ENCODE results near the gene SUOX. TPM values are rescaled to one million over a fixed set of nuclear protein-coding genes. Genes with fewer than 3 reads are reported as not detected.

The SUOX gene
- total and polyA plus RNA-seq, 4 donors: 17.3 to 39.3 (median 33.0) TPM

DNA sequence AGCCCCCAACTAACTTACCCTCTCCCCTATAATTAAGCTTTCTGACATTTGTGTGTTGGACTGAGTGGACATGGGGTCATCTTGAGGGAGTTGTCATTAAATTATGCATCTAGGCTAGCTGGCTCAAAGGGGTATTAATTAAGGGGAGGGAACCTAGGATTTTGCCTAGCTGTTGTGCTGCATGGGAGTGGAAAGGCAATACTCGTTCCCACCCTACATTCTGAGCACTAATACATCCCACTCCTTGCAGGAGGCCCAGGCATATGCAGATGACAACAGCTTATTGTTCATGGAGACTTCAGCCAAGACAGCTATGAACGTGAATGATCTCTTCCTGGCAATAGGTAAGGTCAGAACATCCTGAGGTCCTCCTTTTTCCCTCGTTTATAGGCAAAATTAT, 6.0 kb upstream of the SUOX start:
- peaks cover 0 to 10% (median 8%) of the 10 kb centered on the region in 4 donors for H3K4me1 ChIP-seq (ENCODE audit: control insufficient read depth in 4 of 4, insufficient read depth in 4 of 4, low read length in 3 of 4)

DNA sequence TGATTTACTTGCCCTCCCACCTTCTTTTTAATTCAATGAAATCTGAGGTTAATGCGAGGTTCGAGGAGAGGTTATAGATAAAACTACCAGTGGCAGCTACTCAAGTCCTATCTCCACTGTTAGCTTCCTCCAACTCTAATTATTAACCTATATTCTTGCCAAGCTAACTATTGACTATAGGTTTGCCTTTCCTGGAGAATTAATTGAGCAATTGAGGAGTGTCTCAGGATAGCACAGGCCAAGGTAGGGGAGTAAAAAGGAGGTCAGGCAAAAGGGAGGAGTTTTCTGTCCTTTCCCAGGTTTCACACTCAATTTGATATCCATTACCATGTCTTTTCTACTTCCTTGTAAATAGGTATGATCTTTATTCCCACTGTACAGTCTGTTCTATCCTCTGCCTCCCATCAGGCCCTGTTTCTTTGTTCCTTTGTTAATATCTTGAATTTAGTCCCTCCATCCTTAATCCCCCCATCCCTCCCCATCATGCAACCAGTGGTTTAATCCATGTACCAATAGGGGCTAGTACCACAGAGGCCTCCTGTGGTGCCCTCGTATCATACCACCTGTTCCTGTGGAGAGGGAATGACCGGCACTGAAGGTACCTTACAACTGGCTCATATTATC, 3.7 kb upstream of the SUOX start:
- Histone ChIP-seq H3K27me3 (ENCODE audit: control insufficient read depth in 4 of 4, insufficient read depth in 4 of 4, low read length in 3 of 4) (no peaks in the 10 kb centered on the region), H3K9ac (ENCODE audit: low read depth in 1 of 2, low read length in 2 of 2) (no peak overlapping the region), H3K27ac (ENCODE audit: low read depth in 1 of 2, low read length in 2 of 2) (no peak overlapping the region), H3K4me3 (ENCODE audit: low read depth in 1 of 3, low read length in 3 of 3) (no peak overlapping the region), H3K36me3 (ENCODE audit: control insufficient read depth in 4 of 4, insufficient read depth in 3 of 4, low read depth in 1 of 4, low read length in 3 of 4) (peaks cover 16 to 46% (median 40%) of the 10 kb centered on the region in 4 donors), H3K9me3 (ENCODE audit: control insufficient read depth in 4 of 4, low read length in 3 of 4) (no peaks in the 10 kb centered on the region), H3K4me1 (ENCODE audit: control insufficient read depth in 4 of 4, insufficient read depth in 4 of 4, low read length in 3 of 4) (peaks cover under 1 to 23% (median 18%) of the 10 kb centered on the region in 4 donors)
- no peak for DNase-seq (ENCODE audit: low spot score)
- no peak for TF ChIP-seq YY1 (IDR thresholded peaks at IDR 0.05)
- no peak for TF ChIP-seq SP1 (IDR thresholded peaks at IDR 0.05)
- TF ChIP-seq NR2F2 (IDR thresholded peaks at IDR 0.05): no peak
- no peak for TF ChIP-seq JUND (IDR thresholded peaks at IDR 0.05)
- no peak for TF ChIP-seq TAF1 (conservative IDR thresholded peaks at IDR 0.05)
- TF ChIP-seq HNF4G (IDR thresholded peaks at IDR 0.05): no peak
- TF ChIP-seq, protein P1, sequence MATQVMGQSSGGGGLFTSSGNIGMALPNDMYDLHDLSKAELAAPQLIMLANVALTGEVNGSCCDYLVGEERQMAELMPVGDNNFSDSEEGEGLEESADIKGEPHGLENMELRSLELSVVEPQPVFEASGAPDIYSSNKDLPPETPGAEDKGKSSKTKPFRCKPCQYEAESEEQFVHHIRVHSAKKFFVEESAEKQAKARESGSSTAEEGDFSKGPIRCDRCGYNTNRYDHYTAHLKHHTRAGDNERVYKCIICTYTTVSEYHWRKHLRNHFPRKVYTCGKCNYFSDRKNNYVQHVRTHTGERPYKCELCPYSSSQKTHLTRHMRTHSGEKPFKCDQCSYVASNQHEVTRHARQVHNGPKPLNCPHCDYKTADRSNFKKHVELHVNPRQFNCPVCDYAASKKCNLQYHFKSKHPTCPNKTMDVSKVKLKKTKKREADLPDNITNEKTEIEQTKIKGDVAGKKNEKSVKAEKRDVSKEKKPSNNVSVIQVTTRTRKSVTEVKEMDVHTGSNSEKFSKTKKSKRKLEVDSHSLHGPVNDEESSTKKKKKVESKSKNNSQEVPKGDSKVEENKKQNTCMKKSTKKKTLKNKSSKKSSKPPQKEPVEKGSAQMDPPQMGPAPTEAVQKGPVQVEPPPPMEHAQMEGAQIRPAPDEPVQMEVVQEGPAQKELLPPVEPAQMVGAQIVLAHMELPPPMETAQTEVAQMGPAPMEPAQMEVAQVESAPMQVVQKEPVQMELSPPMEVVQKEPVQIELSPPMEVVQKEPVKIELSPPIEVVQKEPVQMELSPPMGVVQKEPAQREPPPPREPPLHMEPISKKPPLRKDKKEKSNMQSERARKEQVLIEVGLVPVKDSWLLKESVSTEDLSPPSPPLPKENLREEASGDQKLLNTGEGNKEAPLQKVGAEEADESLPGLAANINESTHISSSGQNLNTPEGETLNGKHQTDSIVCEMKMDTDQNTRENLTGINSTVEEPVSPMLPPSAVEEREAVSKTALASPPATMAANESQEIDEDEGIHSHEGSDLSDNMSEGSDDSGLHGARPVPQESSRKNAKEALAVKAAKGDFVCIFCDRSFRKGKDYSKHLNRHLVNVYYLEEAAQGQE (IDR thresholded peaks at IDR 0.05): no peak
- TF ChIP-seq GABPA (IDR thresholded peaks at IDR 0.05 in 1 of 2, conservative IDR thresholded peaks at IDR 0.05 in 1 of 2): no peak
- TF ChIP-seq FOXA1 (IDR thresholded peaks at IDR 0.05): no peak
- 78% methylated on average over 4 of the region's 4 CpGs for WGBS

More for the DNA sequence above, 6.0 kb upstream of the SUOX start:
- no peak overlapping the region for H3K27ac ChIP-seq (ENCODE audit: low read depth in 1 of 2, low read length in 2 of 2)
- no peak overlapping the region for H3K9ac ChIP-seq (ENCODE audit: low read depth in 1 of 2, low read length in 2 of 2)
- no peak overlapping the region for H3K4me3 ChIP-seq (ENCODE audit: low read depth in 1 of 3, low read length in 3 of 3)
- peaks cover 20 to 57% (median 45%) of the 10 kb centered on the region in 4 donors for H3K36me3 ChIP-seq (ENCODE audit: control insufficient read depth in 4 of 4, insufficient read depth in 3 of 4, low read depth in 1 of 4, low read length in 3 of 4)
- TF ChIP-seq FOXA1 (IDR thresholded peaks at IDR 0.05): no peak
- H3K27me3 ChIP-seq (ENCODE audit: control insufficient read depth in 4 of 4, insufficient read depth in 4 of 4, low read length in 3 of 4): no peaks in the 10 kb centered on the region
- WGBS: 95% methylated on average over 3 of the region's 3 CpGs
- no peaks in the 10 kb centered on the region for H3K9me3 ChIP-seq (ENCODE audit: control insufficient read depth in 4 of 4, low read length in 3 of 4)
- no peak for DNase-seq (ENCODE audit: low spot score)

- Histone ChIP-seq H3K9ac (ENCODE audit: low read depth in 1 of 2, low read length in 2 of 2) (no peak overlapping the region), H3K27ac (ENCODE audit: low read depth in 1 of 2, low read length in 2 of 2) (peak overlapping the region in 1 of 2 donors; percentile 36), H3K27me3 (ENCODE audit: control insufficient read depth in 4 of 4, insufficient read depth in 4 of 4, low read length in 3 of 4) (no peaks in the 10 kb centered on the region), H3K9me3 (ENCODE audit: control insufficient read depth in 4 of 4, low read length in 3 of 4) (no peaks in the 10 kb centered on the region), H3K4me3 (ENCODE audit: low read depth in 1 of 3, low read length in 3 of 3) (no peak overlapping the region), H3K36me3 (ENCODE audit: control insufficient read depth in 4 of 4, insufficient read depth in 3 of 4, low read depth in 1 of 4, low read length in 3 of 4) (peaks cover 14 to 36% (median 31%) of the 10 kb centered on the region in 4 donors), H3K4me1 (ENCODE audit: control insufficient read depth in 4 of 4, insufficient read depth in 4 of 4, low read length in 3 of 4) (peaks cover 4 to 35% (median 24%) of the 10 kb centered on the region in 4 donors)
- 51% methylated on average over 8 of the region's 8 CpGs for WGBS
- DNase-seq (ENCODE audit: low spot score): no peak
- TF ChIP-seq, protein P2, sequence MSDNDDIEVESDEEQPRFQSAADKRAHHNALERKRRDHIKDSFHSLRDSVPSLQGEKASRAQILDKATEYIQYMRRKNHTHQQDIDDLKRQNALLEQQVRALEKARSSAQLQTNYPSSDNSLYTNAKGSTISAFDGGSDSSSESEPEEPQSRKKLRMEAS (IDR thresholded peaks at IDR 0.05): no peak
- peak; percentile 73 for TF ChIP-seq HNF4G (IDR thresholded peaks at IDR 0.05)
- TF ChIP-seq HNF4A (conservative IDR thresholded peaks at IDR 0.05): peak; percentile 85 to 90
- peak in 1 of 2 donors; percentile 12 for TF ChIP-seq JUND (IDR thresholded peaks at IDR 0.05)
- TF ChIP-seq TAF1 (conservative IDR thresholded peaks at IDR 0.05): no peak
- TF ChIP-seq, protein P3, sequence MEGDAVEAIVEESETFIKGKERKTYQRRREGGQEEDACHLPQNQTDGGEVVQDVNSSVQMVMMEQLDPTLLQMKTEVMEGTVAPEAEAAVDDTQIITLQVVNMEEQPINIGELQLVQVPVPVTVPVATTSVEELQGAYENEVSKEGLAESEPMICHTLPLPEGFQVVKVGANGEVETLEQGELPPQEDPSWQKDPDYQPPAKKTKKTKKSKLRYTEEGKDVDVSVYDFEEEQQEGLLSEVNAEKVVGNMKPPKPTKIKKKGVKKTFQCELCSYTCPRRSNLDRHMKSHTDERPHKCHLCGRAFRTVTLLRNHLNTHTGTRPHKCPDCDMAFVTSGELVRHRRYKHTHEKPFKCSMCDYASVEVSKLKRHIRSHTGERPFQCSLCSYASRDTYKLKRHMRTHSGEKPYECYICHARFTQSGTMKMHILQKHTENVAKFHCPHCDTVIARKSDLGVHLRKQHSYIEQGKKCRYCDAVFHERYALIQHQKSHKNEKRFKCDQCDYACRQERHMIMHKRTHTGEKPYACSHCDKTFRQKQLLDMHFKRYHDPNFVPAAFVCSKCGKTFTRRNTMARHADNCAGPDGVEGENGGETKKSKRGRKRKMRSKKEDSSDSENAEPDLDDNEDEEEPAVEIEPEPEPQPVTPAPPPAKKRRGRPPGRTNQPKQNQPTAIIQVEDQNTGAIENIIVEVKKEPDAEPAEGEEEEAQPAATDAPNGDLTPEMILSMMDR (IDR thresholded peaks at IDR 0.05; ENCODE audit: low read depth, low read length, missing input control): no peak
- TF ChIP-seq ATF3 (IDR thresholded peaks at IDR 0.05): no peak
- no peak for TF ChIP-seq YY1 (IDR thresholded peaks at IDR 0.05)
- no peak for TF ChIP-seq FOXA2 (IDR thresholded peaks at IDR 0.05)
- TF ChIP-seq ZBTB33 (IDR thresholded peaks at IDR 0.05): no peak
- no peak for TF ChIP-seq EGR1 (IDR thresholded peaks at IDR 0.05; ENCODE audit: low read depth in 2 of 2)
- TF ChIP-seq FOXA1 (IDR thresholded peaks at IDR 0.05): no peak
- no peak for TF ChIP-seq GABPA (IDR thresholded peaks at IDR 0.05 in 1 of 2, conservative IDR thresholded peaks at IDR 0.05 in 1 of 2)
- peak; percentile 22 to 51 for TF ChIP-seq RXRA (IDR thresholded peaks at IDR 0.05)
Observed at GRCh38 chr12:55995366-55995765, 1.7 kb upstream of the SUOX start.

Measured in liver (tissue), 9 donors.